K562 (cell line): Measurements from ENCODE around the gene WWOX.

Experiments
- CEBPB ChIP-seq: fragments of 450-650 bp; IDR thresholded peaks from 2 replicates; pipeline ENCODE4 v1.6.1; 2016; ENCODE audit warnings: missing genetic modification characterization, missing compliant biosample characterization
- EZH2 ChIP-seq: IDR thresholded peaks from 2 replicates; pipeline ENCODE4 v1.6.1; 2012; ENCODE audit warnings: low read depth, mild to moderate bottlenecking, inconsistent platforms, low read length, borderline replicate concordance
- FOXK1 ChIP-seq: sonication (generic); formaldehyde crosslinking; IDR thresholded peaks from 2 replicates; pipeline ENCODE4 v1.8.0; 2022; ENCODE audit warnings: missing genetic modification reagents, mild to moderate bottlenecking, borderline replicate concordance
- HCFC1 ChIP-seq: IDR thresholded peaks from 2 replicates; pipeline ENCODE4 v1.6.1; 2012; ENCODE audit warnings: low read depth, low read length, improper control_type of control experiment
- POLR2A ChIP-seq: fragments of 450-650 bp; conservative IDR thresholded peaks from 2 replicates; pipeline ENCODE4 v1.6.1; 2016
- POLR2AphosphoS5 ChIP-seq: IDR thresholded peaks from 2 replicates; pipeline ENCODE4 v1.6.1; 2011; ENCODE audit warnings: mild to moderate bottlenecking, low read depth, low read length, moderate library complexity; ENCODE audit not compliant: control insufficient read depth, insufficient read depth
- SMARCA4 ChIP-seq: fragments of 450-650 bp; IDR thresholded peaks from 2 replicates; pipeline ENCODE4 v1.6.1; 2016
- ZNF274 ChIP-seq: IDR thresholded peaks from 2 replicates; pipeline ENCODE4 v1.6.1; 2011; ENCODE audit warnings: low read depth, mild to moderate bottlenecking, low read length, moderate library complexity, borderline replicate concordance
- TF ChIP-seq, protein P1 (sequence below), 2 experiments: fragments of 450-650 bp in 1 of 2; sonication (generic) in 1 of 2; formaldehyde crosslinking; conservative IDR thresholded peaks; 2 replicates each; pipeline versions ENCODE4 v1.4.0 to v1.8.1; 2020 to 2022; ENCODE audit warnings: mild to moderate bottlenecking in 1 of 2, missing genetic modification reagents in 1 of 2
- TF ChIP-seq, protein P2 (sequence below), 2 experiments: fragments of 450-650 bp; formaldehyde crosslinking in 1 of 2; IDR thresholded peaks; 2 replicates each; pipeline versions ENCODE4 v1.4.0 to v1.6.1; 2014 to 2020; ENCODE audit warnings: mild to moderate bottlenecking in 2 of 2, borderline replicate concordance in 1 of 2, low read depth in 1 of 2
- TF ChIP-seq, protein P3 (sequence below), 3 experiments: IDR thresholded peaks in 2 of 3; conservative IDR thresholded peaks in 1 of 3; 2 replicates each; pipeline ENCODE4 v1.5.1; 2011 to 2012; ENCODE audit warnings: low read length in 3 of 3, mild to moderate bottlenecking in 3 of 3, control low read depth in 2 of 3, improper control_type of control experiment in 1 of 3, inconsistent platforms in 1 of 3, low read depth in 1 of 3, mixed read lengths in 1 of 3, moderate library complexity in 1 of 3; ENCODE audit not compliant: insufficient read depth in 2 of 3

DNA sequence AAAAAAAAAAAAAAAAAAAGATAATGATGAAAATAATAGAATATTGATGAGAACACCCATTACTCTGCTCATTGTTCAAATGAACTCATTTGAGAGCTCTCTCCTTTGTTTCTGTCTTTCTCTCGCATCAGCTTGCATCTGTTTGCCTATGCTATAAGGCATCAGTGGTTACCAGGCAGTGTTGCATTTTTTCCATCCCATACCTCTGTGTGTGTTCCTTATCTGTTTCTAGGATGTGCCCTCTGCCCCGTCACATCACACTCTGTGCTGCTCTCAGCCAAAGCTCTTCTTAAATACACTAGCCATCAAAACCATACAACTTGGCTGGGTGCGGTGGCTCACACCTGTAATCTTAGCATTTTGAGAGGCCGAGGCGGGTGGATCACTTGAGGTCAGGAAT lies 568.2 kb downstream of the WWOX start:
- TF ChIP-seq FOXK1 (CRISPR knock-in tag) = no peak
- TF ChIP-seq, protein P1, sequence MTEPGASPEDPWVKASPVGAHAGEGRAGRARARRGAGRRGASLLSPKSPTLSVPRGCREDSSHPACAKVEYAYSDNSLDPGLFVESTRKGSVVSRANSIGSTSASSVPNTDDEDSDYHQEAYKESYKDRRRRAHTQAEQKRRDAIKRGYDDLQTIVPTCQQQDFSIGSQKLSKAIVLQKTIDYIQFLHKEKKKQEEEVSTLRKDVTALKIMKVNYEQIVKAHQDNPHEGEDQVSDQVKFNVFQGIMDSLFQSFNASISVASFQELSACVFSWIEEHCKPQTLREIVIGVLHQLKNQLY (CRISPR knock-in tag; conservative IDR thresholded peaks at IDR 0.05) = no peak
- TF ChIP-seq, protein P2, sequence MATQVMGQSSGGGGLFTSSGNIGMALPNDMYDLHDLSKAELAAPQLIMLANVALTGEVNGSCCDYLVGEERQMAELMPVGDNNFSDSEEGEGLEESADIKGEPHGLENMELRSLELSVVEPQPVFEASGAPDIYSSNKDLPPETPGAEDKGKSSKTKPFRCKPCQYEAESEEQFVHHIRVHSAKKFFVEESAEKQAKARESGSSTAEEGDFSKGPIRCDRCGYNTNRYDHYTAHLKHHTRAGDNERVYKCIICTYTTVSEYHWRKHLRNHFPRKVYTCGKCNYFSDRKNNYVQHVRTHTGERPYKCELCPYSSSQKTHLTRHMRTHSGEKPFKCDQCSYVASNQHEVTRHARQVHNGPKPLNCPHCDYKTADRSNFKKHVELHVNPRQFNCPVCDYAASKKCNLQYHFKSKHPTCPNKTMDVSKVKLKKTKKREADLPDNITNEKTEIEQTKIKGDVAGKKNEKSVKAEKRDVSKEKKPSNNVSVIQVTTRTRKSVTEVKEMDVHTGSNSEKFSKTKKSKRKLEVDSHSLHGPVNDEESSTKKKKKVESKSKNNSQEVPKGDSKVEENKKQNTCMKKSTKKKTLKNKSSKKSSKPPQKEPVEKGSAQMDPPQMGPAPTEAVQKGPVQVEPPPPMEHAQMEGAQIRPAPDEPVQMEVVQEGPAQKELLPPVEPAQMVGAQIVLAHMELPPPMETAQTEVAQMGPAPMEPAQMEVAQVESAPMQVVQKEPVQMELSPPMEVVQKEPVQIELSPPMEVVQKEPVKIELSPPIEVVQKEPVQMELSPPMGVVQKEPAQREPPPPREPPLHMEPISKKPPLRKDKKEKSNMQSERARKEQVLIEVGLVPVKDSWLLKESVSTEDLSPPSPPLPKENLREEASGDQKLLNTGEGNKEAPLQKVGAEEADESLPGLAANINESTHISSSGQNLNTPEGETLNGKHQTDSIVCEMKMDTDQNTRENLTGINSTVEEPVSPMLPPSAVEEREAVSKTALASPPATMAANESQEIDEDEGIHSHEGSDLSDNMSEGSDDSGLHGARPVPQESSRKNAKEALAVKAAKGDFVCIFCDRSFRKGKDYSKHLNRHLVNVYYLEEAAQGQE (IDR thresholded peaks at IDR 0.05; ENCODE audit: borderline replicate concordance) = no peak
- TF ChIP-seq, protein P2 (CRISPR knock-in tag; IDR thresholded peaks at IDR 0.05; ENCODE audit: low read depth) = no peak
- TF ChIP-seq POLR2A = no peak
- no peak for TF ChIP-seq POLR2AphosphoS5
- no peak for TF ChIP-seq SMARCA4
- TF ChIP-seq, protein P3, sequence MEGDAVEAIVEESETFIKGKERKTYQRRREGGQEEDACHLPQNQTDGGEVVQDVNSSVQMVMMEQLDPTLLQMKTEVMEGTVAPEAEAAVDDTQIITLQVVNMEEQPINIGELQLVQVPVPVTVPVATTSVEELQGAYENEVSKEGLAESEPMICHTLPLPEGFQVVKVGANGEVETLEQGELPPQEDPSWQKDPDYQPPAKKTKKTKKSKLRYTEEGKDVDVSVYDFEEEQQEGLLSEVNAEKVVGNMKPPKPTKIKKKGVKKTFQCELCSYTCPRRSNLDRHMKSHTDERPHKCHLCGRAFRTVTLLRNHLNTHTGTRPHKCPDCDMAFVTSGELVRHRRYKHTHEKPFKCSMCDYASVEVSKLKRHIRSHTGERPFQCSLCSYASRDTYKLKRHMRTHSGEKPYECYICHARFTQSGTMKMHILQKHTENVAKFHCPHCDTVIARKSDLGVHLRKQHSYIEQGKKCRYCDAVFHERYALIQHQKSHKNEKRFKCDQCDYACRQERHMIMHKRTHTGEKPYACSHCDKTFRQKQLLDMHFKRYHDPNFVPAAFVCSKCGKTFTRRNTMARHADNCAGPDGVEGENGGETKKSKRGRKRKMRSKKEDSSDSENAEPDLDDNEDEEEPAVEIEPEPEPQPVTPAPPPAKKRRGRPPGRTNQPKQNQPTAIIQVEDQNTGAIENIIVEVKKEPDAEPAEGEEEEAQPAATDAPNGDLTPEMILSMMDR (IDR thresholded peaks at IDR 0.05 in 2 of 3, conservative IDR thresholded peaks at IDR 0.05 in 1 of 3; ENCODE audit: insufficient read depth in 2 of 3, low read depth in 1 of 3, low read length in 3 of 3) = no peak
- no peak for TF ChIP-seq CEBPB (tag)
- no peak for TF ChIP-seq EZH2
- no peak for TF ChIP-seq ZNF274
- no peak for TF ChIP-seq HCFC1
